ENCODE measurements around the gene HRH3. TPM values are rescaled to one million over a fixed set of nuclear protein-coding genes. Genes with fewer than 3 reads are reported as not detected.

HRH3 gene
- total RNA-seq, 6 donors from 2014 or later: not detected

DNA sequence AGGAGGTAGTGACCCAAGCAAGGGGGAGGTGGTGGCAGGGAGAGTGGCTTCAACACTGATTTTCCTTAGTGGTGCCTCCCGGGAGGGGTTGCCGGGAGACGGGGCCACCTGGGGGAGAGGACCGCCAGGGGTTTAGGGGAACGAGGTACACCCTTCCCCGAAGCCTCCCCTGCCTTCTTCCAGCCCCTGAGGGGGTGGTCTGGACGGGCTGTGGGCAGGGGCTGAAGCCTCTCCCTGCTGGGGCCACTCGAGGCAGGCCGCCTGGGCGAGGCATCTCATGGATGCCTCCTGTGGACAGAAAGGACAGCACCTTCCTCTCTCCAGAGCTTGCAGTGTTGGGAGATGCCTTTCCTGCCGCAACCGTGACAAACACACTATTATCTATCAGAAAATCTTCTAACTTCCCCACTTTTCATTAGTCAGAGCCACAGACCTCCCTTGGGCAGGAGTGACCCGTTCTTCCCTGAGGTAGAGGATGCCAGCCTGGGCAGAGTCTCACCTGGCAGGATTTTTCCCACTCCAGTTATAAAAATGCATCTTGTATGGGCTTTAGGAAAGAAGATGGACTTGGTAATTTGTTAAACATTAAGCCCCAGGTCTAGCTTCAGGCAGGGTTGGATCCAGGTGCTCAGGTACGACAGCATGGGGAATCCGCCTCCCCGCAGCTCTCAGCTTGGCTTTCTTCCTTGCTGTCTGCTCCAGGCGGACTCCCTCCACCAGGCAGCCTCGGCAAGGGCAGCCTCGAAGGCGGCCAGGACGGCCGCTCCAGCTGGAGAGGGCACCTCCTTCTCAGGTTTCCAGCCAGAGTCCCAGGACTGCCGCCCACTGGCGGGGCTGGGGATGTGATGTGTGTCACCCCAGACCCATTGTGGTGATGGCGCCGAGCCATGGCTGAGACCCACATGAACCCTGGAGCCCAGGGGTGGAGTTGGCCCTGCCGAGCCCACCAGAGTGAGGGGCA, 11.0 kb downstream of the HRH3 start:
- DNase-seq (peak in 1 of 2 donors; percentile 78), ATAC-seq (ENCODE audit: low FRiP score in 2 of 2) (no peak)
- Histone ChIP-seq H3K4me1 (no peaks in the 10 kb centered on the region), H3K27ac (no peak overlapping the region), H3K36me3 (no peaks in the 10 kb centered on the region), H3K4me3 (no peak overlapping the region), H3K9me3 (no peaks in the 10 kb centered on the region), H3K27me3 (peaks cover 0 to 22% (median 6%) of the 10 kb centered on the region in 4 donors)
- WGBS, 2 donors: 28 to 37% methylated on average over 13 to 25 of the region's 27 CpGs
- no peak for TF ChIP-seq POLR2A (IDR thresholded peaks at IDR 0.05)
- TF ChIP-seq, protein P1, sequence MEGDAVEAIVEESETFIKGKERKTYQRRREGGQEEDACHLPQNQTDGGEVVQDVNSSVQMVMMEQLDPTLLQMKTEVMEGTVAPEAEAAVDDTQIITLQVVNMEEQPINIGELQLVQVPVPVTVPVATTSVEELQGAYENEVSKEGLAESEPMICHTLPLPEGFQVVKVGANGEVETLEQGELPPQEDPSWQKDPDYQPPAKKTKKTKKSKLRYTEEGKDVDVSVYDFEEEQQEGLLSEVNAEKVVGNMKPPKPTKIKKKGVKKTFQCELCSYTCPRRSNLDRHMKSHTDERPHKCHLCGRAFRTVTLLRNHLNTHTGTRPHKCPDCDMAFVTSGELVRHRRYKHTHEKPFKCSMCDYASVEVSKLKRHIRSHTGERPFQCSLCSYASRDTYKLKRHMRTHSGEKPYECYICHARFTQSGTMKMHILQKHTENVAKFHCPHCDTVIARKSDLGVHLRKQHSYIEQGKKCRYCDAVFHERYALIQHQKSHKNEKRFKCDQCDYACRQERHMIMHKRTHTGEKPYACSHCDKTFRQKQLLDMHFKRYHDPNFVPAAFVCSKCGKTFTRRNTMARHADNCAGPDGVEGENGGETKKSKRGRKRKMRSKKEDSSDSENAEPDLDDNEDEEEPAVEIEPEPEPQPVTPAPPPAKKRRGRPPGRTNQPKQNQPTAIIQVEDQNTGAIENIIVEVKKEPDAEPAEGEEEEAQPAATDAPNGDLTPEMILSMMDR (IDR thresholded peaks at IDR 0.05): no peak
- no peak for TF ChIP-seq POLR2AphosphoS5 (IDR thresholded peaks at IDR 0.05)
- TF ChIP-seq EP300 (IDR thresholded peaks at IDR 0.05): no peak

DNA sequence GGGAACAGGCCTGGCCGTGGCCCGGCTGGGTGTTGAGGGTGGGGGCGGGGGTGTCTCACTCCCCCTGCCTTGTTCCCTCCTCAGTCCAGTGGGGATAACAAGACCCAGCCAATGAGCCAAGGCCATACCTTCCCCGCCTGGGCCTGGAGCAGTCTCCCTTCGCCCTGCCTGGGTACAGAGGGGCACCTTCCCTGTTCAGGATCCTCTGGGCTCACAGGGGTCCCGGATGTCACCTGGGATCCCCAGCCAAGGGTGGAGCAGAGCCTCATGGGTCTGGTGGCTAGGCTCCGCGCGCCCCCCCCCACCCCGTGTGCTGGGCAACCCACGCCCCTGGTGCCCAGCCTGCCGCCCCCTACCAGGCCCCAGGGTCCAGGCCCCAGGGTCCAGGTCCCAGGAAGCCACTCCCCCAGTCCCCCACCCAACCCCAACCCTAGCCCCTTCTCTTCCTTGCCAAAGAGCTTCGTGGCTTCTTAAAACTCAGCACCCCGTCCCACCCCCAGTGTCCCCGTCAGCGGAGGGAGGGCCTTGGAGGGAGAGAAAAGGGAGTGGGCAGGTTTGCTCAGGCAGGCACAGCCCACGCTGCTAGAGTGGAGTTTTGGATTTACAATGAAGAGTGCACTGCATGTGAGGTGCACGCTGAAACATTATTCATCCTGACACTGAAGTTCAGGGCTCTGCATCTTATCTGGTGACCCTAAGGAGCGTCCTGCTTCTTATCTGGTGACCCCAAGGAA, 11.8 kb downstream of the HRH3 start:
- ATAC-seq (ENCODE audit: low FRiP score in 2 of 2) (no peak), DNase-seq (no peak)
- Histone ChIP-seq H3K4me3 (no peak overlapping the region), H3K9me3 (no peaks in the 10 kb centered on the region), H3K4me1 (no peaks in the 10 kb centered on the region), H3K36me3 (peaks cover 0 to 8% (median 2%) of the 10 kb centered on the region in 4 donors), H3K27me3 (peaks cover 0 to 22% (median 5%) of the 10 kb centered on the region in 4 donors), H3K27ac (no peak overlapping the region)
- 25 to 73% methylated on average over 7 to 19 of the region's 19 CpGs for WGBS, 2 donors
- TF ChIP-seq, protein P1 (IDR thresholded peaks at IDR 0.05): no peak
- TF ChIP-seq POLR2A (IDR thresholded peaks at IDR 0.05) (no peak), POLR2AphosphoS5 (IDR thresholded peaks at IDR 0.05) (no peak), EP300 (IDR thresholded peaks at IDR 0.05) (no peak)

DNA sequence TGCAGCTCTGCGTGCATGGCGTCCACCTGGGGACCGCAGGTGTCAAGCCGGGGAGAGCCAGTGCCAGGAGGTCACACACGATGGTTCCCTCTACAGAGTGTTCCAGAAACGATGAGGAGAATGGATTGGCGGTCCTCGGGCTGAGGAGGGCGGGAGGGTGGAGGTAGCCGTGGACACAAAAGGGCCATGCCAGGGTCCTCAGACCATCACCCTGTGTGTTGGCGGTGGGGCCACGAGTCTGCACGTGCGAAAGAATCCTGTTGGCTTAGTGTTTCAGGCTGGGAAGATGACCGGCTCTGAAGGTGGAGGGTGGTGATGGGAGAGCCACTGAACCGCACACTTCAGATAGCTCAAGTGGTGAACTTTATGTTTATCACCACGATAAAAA, 13.7 kb downstream of the HRH3 start:
- H3K27ac ChIP-seq: no peak overlapping the region
- no peak overlapping the region for H3K4me3 ChIP-seq
- TF ChIP-seq, protein P1 (IDR thresholded peaks at IDR 0.05): no peak
- no peak for TF ChIP-seq EP300 (IDR thresholded peaks at IDR 0.05)
- no peak for TF ChIP-seq POLR2A (IDR thresholded peaks at IDR 0.05)
- TF ChIP-seq POLR2AphosphoS5 (IDR thresholded peaks at IDR 0.05): no peak
- 82 to 83% methylated on average over 17 of the region's 17 CpGs for WGBS, 2 donors
- ATAC-seq (ENCODE audit: low FRiP score in 2 of 2) (no peak), DNase-seq (no peak)
- no peaks in the 10 kb centered on the region for H3K4me1 ChIP-seq
- H3K9me3 ChIP-seq: no peaks in the 10 kb centered on the region
- peaks cover 0 to 15% (median 2%) of the 10 kb centered on the region in 4 donors for H3K27me3 ChIP-seq
- peaks cover 4 to 25% (median 14%) of the 10 kb centered on the region in 4 donors for H3K36me3 ChIP-seq

DNA sequence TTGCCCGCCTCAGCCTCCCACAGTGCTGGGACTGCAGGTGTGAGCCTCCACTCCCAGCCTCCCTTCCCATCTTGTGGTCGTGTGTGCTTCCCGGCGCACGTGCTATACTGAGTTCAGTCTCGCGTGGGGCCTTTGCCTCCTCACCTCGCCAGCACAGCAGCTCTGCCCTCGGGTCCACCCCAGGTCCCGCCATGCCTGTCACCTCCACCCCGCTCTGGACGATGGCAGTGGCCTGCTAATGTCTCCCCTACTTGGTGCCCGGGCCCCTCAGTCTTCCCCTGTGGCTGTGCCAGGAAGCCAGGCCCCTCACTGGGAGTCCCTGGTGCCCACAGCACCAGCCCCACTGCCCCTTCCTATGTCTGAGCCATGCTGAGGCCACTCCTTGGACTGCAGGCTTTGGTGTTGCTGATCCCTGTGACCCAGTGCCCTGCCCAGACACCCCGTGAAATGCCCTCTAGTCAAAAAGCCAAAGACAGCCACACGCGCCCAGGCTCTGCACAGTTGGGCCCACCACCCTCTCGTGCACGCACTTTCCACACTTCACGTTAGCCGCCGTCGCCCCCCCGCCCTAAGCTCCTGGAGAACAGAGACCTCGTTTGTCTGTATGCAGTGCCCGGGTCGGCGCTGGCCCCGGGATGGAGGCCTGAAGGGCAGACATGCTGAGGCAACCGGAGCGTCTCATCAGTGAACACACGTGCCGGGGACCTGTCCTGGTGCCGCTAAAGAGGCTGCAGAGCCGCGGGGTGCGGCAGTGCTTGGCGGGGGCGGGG, 14.3 kb downstream of the HRH3 start:
- 93 to 97% methylated on average over 36 to 38 of the region's 38 CpGs for WGBS, 2 donors
- ATAC-seq (ENCODE audit: low FRiP score in 2 of 2): no peak
- peaks cover 0 to 10% (median 2%) of the 10 kb centered on the region in 4 donors for H3K27me3 ChIP-seq
- H3K36me3 ChIP-seq: peaks cover 10 to 31% (median 20%) of the 10 kb centered on the region in 4 donors
- H3K9me3 ChIP-seq: no peaks in the 10 kb centered on the region
- no peak for TF ChIP-seq POLR2A (IDR thresholded peaks at IDR 0.05)
- TF ChIP-seq, protein P1 (IDR thresholded peaks at IDR 0.05): no peak
- no peak for TF ChIP-seq POLR2AphosphoS5 (IDR thresholded peaks at IDR 0.05)
- TF ChIP-seq EP300 (IDR thresholded peaks at IDR 0.05): no peak
- DNase-seq: peak in 1 of 2 donors; percentile 74
- no peak overlapping the region for H3K4me3 ChIP-seq
- H3K27ac ChIP-seq: no peak overlapping the region
- no peaks in the 10 kb centered on the region for H3K4me1 ChIP-seq
